Endothelial cell of umbilical vein (primary cell): ENCODE data around the gene CHST3. TPM values are rescaled to one million over a fixed set of nuclear protein-coding genes. Genes with fewer than 3 reads are reported as not detected.

Source experiments
- BruUV-seq: library from RNA; stranded (reverse); fragments of 400-500 nt; replicated peaks from 2 replicates; lab custom pipeline; 2021; lab: Mats Ljungman, UMichigan
- CTCF ChIA-PET: fragments of 300-600, 350-600 bp; sonication (Branson Sonifier 250); formaldehyde crosslinking; loops from one replicate; lab custom pipeline; 2021; ENCODE audit warnings: antibody characterized with exemption, inconsistent platforms; lab: Charles Lee
- POLR2A ChIA-PET: fragments of 300-600, 350-600 bp; sonication (Branson Sonifier 250); formaldehyde crosslinking; loops from one replicate; lab custom pipeline; 2021; ENCODE audit warnings: antibody characterized with exemption, inconsistent platforms; lab: Charles Lee
- DNase-seq: peaks from one replicate; pipeline ENCODE4 v3.0.0-alpha.2; 2011; ENCODE audit warnings: low read depth, low spot score
- FAIRE-seq: peaks from 2 replicates; lab custom pipeline; 2011; peaks lifted over from hg19 to GRCh38; lab: Jason Lieb, UNC
- H2AFZ ChIP-seq: 2 replicates; pipeline ENCODE4 v1.6.0; 2012; ENCODE audit warnings: low read depth, low read length, control low read depth, inconsistent platforms
- H3K27ac ChIP-seq: 2 replicates; pipeline ENCODE4 v1.5.1; 2011; ENCODE audit warnings: low read depth, mild to moderate bottlenecking, control low read depth, low read length, moderate library complexity; ENCODE audit not compliant: insufficient read depth
- H3K27me3 ChIP-seq, 2 experiments: 2 replicates each; pipeline versions ENCODE4 v1.6.0 to v1.6.1; 2011; ENCODE audit warnings: low read length in 2 of 2, mixed read lengths in 1 of 2; ENCODE audit not compliant: control insufficient read depth in 2 of 2, insufficient read depth in 2 of 2
- H3K36me3 ChIP-seq, 2 experiments: 2 replicates in 1 of 2; 3 replicates in 1 of 2; pipeline ENCODE4 v1.5.1; 2011; ENCODE audit warnings: low read length in 2 of 2, mild to moderate bottlenecking in 1 of 2, moderate library complexity in 1 of 2; ENCODE audit not compliant: control insufficient read depth in 2 of 2, insufficient read depth in 2 of 2; ENCODE audit errors: extremely low read depth in 1 of 2
- H3K4me1 ChIP-seq: 3 replicates; pipeline ENCODE4 v1.5.1; 2011; ENCODE audit warnings: mild to moderate bottlenecking, low read length; ENCODE audit not compliant: control insufficient read depth, insufficient read depth; ENCODE audit errors: extremely low read depth
- H3K4me2 ChIP-seq: 2 replicates; pipeline ENCODE4 v1.6.1; 2011; ENCODE audit warnings: low read length, control low read depth, mixed read lengths; ENCODE audit not compliant: insufficient read depth
- H3K4me3 ChIP-seq, 3 experiments: fragments of 200-600 bp in 1 of 3; sonication (generic), shearing (Covaris generic) in 1 of 3; replicated peaks in 1 of 3; 2 replicates each; pipeline ENCODE4 v1.5.1; 2011 to 2016; ENCODE audit warnings: control low read depth in 3 of 3, low read length in 3 of 3, mild to moderate bottlenecking in 2 of 3, inconsistent platforms in 1 of 3, low read depth in 1 of 3, moderate library complexity in 1 of 3; ENCODE audit not compliant: insufficient read depth in 1 of 3
- H3K79me2 ChIP-seq: 2 replicates; pipeline ENCODE4 v1.6.0; 2012; ENCODE audit warnings: low read length, inconsistent platforms; ENCODE audit not compliant: control insufficient read depth, insufficient read depth
- H3K9ac ChIP-seq: replicated peaks from 2 replicates; pipeline ENCODE3; 2011; ENCODE audit warnings: low read length, control low read depth; ENCODE audit not compliant: insufficient read depth; ENCODE audit errors: extremely low read depth
- H3K9me1 ChIP-seq: replicated peaks from 3 replicates; pipeline ENCODE4 v1.6.0; 2011; ENCODE audit warnings: mild to moderate bottlenecking, low read length; ENCODE audit not compliant: control insufficient read depth, insufficient read depth; ENCODE audit errors: extremely low read depth
- H3K9me3 ChIP-seq: replicated peaks from 2 replicates; pipeline ENCODE4 v1.5.1; 2012; ENCODE audit warnings: low read length, inconsistent platforms; ENCODE audit not compliant: control insufficient read depth, insufficient read depth
- H4K20me1 ChIP-seq: replicated peaks from 2 replicates; pipeline ENCODE3; 2011; ENCODE audit warnings: mild to moderate bottlenecking, low read length; ENCODE audit not compliant: control insufficient read depth, insufficient read depth; ENCODE audit errors: extremely low read depth
- EZH2 ChIP-seq: IDR thresholded peaks from 2 replicates; pipeline ENCODE4 v1.6.1; 2012; ENCODE audit warnings: borderline replicate concordance, low read depth, mild to moderate bottlenecking, moderate library complexity, low read length, inconsistent platforms; ENCODE audit not compliant: severe bottlenecking
- FOS ChIP-seq: IDR thresholded peaks from 2 replicates; pipeline ENCODE4 v1.6.1; 2011; ENCODE audit warnings: mild to moderate bottlenecking, low read length, moderate library complexity, borderline replicate concordance; ENCODE audit not compliant: insufficient read depth
- GATA2 ChIP-seq: IDR thresholded peaks from 2 replicates; pipeline ENCODE4 v1.7.0; 2011; ENCODE audit warnings: low read depth, mild to moderate bottlenecking, moderate library complexity, mixed read lengths, low read length; ENCODE audit not compliant: insufficient read length, insufficient read depth
- JUN ChIP-seq: IDR thresholded peaks from 2 replicates; pipeline ENCODE4 v1.6.1; 2011; ENCODE audit warnings: borderline replicate concordance, low read depth; ENCODE audit not compliant: insufficient read length, insufficient read depth
- MYC ChIP-seq: IDR thresholded peaks from one replicate; pipeline ENCODE4 v1.6.1; 2011; ENCODE audit warnings: mild to moderate bottlenecking, low read depth, low read length
- POLR2A ChIP-seq: IDR thresholded peaks from 2 replicates; pipeline ENCODE4 v1.6.1; 2012; ENCODE audit warnings: low read depth, mild to moderate bottlenecking, control low read depth, low read length
- POLR2AphosphoS5 ChIP-seq: IDR thresholded peaks from 2 replicates; pipeline ENCODE4 v1.6.1; 2012; ENCODE audit warnings: low read depth, mild to moderate bottlenecking, control low read depth, low read length, moderate library complexity; ENCODE audit not compliant: insufficient read depth
- dilution Hi-C: fragments of 300-500 bp; cut with MboI; formaldehyde crosslinking; loops from one replicate; pipeline ENCODE4 v1.15.0; 2019; ENCODE audit warnings: low sequenced_read_pairs; ENCODE audit not compliant: extremely low pct_ligation_motif_present
- intact Hi-C: fragments of 100-400 bp; cut with micrococcal nuclease; formaldehyde crosslinking; loops from one replicate; pipeline ENCODE4 v1.10.0; 2022
- polyA plus RNA-seq, 4 experiments: library from polyadenylated mRNA; depleted of rRNA in 3 of 4; stranded (reverse) in 3 of 4; unstranded in 1 of 4; fragments of >200 nt; gene quantifications; 2 replicates each; pipeline versions ENCODE4 v1.2.1 to v1.2.3, GENCODE V29; 2011 to 2012; ENCODE audit warnings: missing spikeins in 1 of 4
- total RNA-seq: library from RNA; stranded (reverse); gene quantifications from 2 replicates; pipeline ENCODE4 v1.2.3, GENCODE V29; 2021
- TF ChIP-seq, protein P1 (sequence below), 2 donors: IDR thresholded peaks; 1 replicate in 1 of 2; 2 replicates in 1 of 2; pipeline ENCODE4 v1.5.1; 2011; ENCODE audit warnings: low read length in 2 of 2, mild to moderate bottlenecking in 2 of 2, moderate library complexity in 2 of 2, control low read depth in 1 of 2, inconsistent platforms in 1 of 2, low read depth in 1 of 2; ENCODE audit not compliant: insufficient read depth in 1 of 2; ENCODE audit errors: extremely low read depth in 1 of 2
- TF ChIP-seq, protein P2 (sequence below): IDR thresholded peaks from 2 replicates; pipeline ENCODE4 v1.6.1; 2011; ENCODE audit not compliant: insufficient read depth, insufficient read length

The CHST3 gene
- total and polyA plus RNA-seq, 2 donors (not counting 3 experiments of a cell fraction or from before 2014, with no cell fraction given), result 5.5 to 11.5 TPM

DNA sequence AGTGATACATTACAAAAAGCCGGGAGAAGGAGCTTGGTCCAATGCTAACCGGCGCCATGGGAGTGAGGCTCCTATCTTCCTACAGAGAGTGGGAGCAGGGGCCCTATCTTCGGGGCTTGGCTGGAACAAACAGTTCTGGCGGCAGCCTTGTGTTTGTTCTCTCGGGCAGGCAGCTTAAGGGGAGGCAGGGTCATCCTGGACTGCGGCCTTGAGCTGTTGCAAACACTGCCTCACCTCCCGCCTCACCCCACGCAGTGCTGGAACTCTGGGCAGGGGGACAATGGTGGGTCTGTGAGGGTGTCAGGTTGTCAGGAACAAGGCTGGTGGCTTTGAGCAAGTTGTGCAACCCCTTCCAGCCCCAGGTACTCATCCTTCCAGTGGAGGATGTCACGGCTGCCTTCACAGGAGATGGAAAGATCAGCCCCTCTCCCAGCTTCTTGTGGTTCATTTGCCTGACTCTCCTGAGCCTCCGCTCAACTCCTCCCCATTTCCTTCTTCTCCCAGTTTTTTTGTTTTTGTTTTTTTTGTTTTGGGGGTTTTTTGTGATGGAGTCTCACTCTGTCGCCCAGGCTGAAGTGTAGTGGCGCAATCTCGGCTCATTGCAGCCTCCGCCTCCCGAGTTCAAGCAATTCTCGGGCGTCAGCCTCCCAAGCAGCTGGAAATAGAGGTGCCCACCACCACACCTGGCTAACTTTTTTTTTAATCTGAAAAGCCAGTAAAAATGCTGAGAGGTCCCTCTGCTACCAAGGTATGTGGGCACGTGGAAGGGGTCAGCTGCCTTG, 66.8 kb downstream of the CHST3 start:
- H2AFZ ChIP-seq, result no peak overlapping the region
- H3K36me3 ChIP-seq, result no peaks in the 10 kb centered on the region
- DNase-seq (no peak), FAIRE-seq (no peak)
- no peak overlapping the region for H3K27ac ChIP-seq
- dilution Hi-C loops (no loop called here), intact Hi-C loops (no loop called here)
- no peak overlapping the region for H3K9ac ChIP-seq
- BruUV-seq, result no TSS peak
- no peaks in the 10 kb centered on the region for H3K4me1 ChIP-seq
- no peaks in the 10 kb centered on the region for H4K20me1 ChIP-seq
- no peaks in the 10 kb centered on the region for H3K9me3 ChIP-seq
- peaks cover 3 to 4% of the 10 kb centered on the region in 2 experiments for H3K27me3 ChIP-seq
- H3K79me2 ChIP-seq, result no peaks in the 10 kb centered on the region
- ChIA-PET POLR2A (no interaction called here), CTCF (interaction anchor here (0.7 to 4.3 kb wide), 3 partner anchors 8 to 115 kb away, joined by 3 to 29 read pairs (median 3); no protein-coding TSS in a partner anchor)
- H3K4me2 ChIP-seq, result no peak overlapping the region
- H3K9me1 ChIP-seq, result no peaks in the 10 kb centered on the region
- TF ChIP-seq, protein P1, sequence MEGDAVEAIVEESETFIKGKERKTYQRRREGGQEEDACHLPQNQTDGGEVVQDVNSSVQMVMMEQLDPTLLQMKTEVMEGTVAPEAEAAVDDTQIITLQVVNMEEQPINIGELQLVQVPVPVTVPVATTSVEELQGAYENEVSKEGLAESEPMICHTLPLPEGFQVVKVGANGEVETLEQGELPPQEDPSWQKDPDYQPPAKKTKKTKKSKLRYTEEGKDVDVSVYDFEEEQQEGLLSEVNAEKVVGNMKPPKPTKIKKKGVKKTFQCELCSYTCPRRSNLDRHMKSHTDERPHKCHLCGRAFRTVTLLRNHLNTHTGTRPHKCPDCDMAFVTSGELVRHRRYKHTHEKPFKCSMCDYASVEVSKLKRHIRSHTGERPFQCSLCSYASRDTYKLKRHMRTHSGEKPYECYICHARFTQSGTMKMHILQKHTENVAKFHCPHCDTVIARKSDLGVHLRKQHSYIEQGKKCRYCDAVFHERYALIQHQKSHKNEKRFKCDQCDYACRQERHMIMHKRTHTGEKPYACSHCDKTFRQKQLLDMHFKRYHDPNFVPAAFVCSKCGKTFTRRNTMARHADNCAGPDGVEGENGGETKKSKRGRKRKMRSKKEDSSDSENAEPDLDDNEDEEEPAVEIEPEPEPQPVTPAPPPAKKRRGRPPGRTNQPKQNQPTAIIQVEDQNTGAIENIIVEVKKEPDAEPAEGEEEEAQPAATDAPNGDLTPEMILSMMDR (IDR thresholded peaks at IDR 0.05; ENCODE audit: extremely low read depth in 1 of 2, insufficient read depth in 1 of 2, low read depth in 1 of 2, low read length in 2 of 2), result no peak
- TF ChIP-seq, protein P2, sequence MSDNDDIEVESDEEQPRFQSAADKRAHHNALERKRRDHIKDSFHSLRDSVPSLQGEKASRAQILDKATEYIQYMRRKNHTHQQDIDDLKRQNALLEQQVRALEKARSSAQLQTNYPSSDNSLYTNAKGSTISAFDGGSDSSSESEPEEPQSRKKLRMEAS, result no peak
- TF ChIP-seq JUN (no peak), EZH2 (no peak), GATA2 (no peak), FOS (no peak), POLR2A (no peak), MYC (no peak), POLR2AphosphoS5 (no peak)
- H3K4me3 ChIP-seq, result no peak overlapping the region
